Measurements from ENCODE around the gene HIP1R.
"Not testable (repeated sequence)": the region's sequence is repeated elsewhere in the genome, so short reads cannot be mapped to it uniquely, and the experiment has no call there.

HIP1R gene

GRCh38 chr12:122891661-122892525 is 56.6 kb downstream of the HIP1R start:
- DNase-seq (ENCODE audit: extremely low spot score), result no peak
- ChIA-PET POLR2A (no interaction called here), CTCF (no interaction called here)
- TF ChIP-seq BHLHE40 (IDR thresholded peaks at IDR 0.05; ENCODE audit: borderline replicate concordance) (no peak), ZNF384 (IDR thresholded peaks at IDR 0.05) (peak; percentile 26; the same call in 1 of the 2 replicates)

DNA sequence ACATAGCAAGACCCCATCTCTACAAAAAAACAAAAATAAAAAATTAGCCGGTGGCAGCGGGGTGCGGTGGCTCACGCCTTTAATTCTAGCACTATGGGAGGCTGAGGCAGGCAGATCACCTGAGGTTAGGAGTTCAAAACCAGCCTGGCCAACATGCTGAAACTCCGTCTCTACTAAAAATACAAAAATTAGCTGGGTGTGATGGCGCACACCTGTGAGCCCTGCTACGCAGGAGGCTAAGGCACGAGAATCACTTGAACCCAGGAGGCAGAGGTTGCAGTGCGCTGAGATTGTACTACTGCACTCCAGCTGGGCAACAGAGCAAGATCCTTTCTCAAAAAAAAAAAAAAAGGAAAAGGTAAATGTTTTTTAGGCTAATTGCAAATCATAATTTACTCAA is 57.5 kb downstream of the HIP1R start:
- POLR2A ChIA-PET; CTCF ChIA-PET; DNase-seq (ENCODE audit: extremely low spot score): not testable (repeated sequence)
- peak; percentile 48; the same call in 1 of the 2 replicates for TF ChIP-seq ZNF384 (IDR thresholded peaks at IDR 0.05)

DNA sequence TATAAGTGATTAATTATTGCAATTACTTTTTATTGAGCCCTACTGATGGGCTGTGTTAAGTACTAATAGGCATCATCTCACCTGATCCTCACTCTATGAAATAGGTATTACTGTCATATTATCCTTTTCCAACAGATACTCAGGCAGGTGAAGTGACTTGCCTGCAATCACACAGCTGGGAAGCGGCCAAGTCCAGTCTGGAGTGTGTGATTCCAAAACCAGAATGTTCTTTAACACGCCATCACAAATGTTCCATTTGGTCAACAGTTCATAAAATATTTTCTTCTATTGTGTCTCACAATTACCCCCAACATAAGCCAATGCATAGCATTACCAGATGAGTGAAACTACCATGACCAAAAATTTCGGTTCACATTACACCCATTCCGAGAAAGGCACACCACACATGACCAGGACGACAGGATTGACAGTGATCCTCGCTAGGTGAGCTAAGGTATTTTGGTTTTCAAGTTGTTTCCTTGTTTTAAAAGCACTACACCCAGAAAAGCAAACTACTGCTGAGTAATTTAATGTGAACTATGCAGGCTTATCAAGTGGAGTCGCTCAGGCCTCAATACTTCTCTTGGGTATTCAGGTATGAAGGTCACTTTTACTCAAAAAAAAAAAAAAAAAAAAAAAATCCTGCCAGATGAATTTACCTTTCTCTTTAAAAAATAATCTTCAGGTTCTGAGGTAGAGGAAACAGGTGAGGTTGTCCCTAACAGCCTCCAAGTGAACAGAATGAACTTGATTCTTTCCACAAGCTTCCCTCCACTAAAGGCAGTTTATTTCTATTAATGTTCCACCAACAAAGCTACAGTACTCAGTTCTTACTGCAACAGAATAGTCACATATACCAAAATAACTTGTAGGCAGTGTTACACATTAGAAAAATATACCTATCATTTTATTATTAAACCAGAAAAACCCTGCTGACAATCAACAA is 58.2 kb downstream of the HIP1R start:
- no peak for DNase-seq (ENCODE audit: extremely low spot score)
- POLR2A ChIA-PET, result no interaction called here
- TF ChIP-seq SP1 (IDR thresholded peaks at IDR 0.05) (no peak), L3MBTL2 (conservative IDR thresholded peaks at IDR 0.05) (no peak), TARDBP (IDR thresholded peaks at IDR 0.05) (no peak), ARNT (IDR thresholded peaks at IDR 0.05) (no peak), FOXA1 (IDR thresholded peaks at IDR 0.05) (no peak), LEF1 (IDR thresholded peaks at IDR 0.05; ENCODE audit: borderline replicate concordance) (no peak), ZNF384 (IDR thresholded peaks at IDR 0.05) (no peak), FOXM1 (IDR thresholded peaks at IDR 0.05; ENCODE audit: borderline replicate concordance) (no peak), SUZ12 (IDR thresholded peaks at IDR 0.05) (no peak), HDGF (IDR thresholded peaks at IDR 0.05; ENCODE audit: borderline replicate concordance) (no peak)
- CTCF ChIA-PET, result no interaction called here

- TF ChIP-seq HDGF (IDR thresholded peaks at IDR 0.05; ENCODE audit: borderline replicate concordance), result no peak
- TF ChIP-seq L3MBTL2 (conservative IDR thresholded peaks at IDR 0.05), result peak; percentile 71
- DNase-seq (ENCODE audit: extremely low spot score), result no peak
- ChIA-PET POLR2A (interaction anchor here (0.8 kb wide), 1 partner anchor 14 kb away, joined by 3 read pairs; no protein-coding TSS in a partner anchor), CTCF (interaction anchor here (1.1 to 1.3 kb wide), 2 partner anchors 14 to 33 kb away, joined by 4 to 6 read pairs; no protein-coding TSS in a partner anchor)
Observed at GRCh38 chr12:122894193-122895121, 59.2 kb downstream of the HIP1R start.

DNA sequence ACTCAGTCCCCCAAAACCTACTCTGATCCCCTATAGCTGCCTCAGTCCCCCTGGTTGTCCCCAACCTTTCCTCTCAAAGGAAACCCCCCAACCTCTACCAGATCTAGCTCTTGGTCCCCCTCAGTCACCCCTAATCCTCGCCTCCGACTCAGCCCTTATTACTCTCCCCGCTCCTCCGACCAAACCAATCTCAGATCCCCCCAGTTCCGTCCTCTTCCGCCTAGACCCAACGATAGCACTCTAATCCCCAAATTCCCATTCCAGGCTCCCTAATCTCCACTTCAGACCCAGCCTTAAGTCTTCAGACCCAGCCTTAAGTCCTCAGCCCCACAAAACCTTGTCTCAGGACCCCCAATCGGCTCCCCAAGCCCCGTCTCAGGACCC is 60.1 kb downstream of the HIP1R start:
- POLR2A ChIA-PET, result no interaction called here
- CTCF ChIA-PET, result interaction anchor here (1.1 to 1.3 kb wide), 2 partner anchors 15 to 34 kb away, joined by 4 to 6 read pairs; no protein-coding TSS in a partner anchor
- no peak for DNase-seq (ENCODE audit: extremely low spot score)
- no peak for TF ChIP-seq ZNF384 (IDR thresholded peaks at IDR 0.05)
- no peak for TF ChIP-seq FOXA1 (IDR thresholded peaks at IDR 0.05)
- TF ChIP-seq LEF1 (IDR thresholded peaks at IDR 0.05; ENCODE audit: borderline replicate concordance), result no peak
- no peak for TF ChIP-seq CTBP1 (IDR thresholded peaks at IDR 0.05; ENCODE audit: borderline replicate concordance)
- TF ChIP-seq, protein P1, sequence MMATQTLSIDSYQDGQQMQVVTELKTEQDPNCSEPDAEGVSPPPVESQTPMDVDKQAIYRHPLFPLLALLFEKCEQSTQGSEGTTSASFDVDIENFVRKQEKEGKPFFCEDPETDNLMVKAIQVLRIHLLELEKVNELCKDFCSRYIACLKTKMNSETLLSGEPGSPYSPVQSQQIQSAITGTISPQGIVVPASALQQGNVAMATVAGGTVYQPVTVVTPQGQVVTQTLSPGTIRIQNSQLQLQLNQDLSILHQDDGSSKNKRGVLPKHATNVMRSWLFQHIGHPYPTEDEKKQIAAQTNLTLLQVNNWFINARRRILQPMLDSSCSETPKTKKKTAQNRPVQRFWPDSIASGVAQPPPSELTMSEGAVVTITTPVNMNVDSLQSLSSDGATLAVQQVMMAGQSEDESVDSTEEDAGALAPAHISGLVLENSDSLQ (IDR thresholded peaks at IDR 0.05), result no peak
- TF ChIP-seq ARNT (IDR thresholded peaks at IDR 0.05), result no peak
- TF ChIP-seq ELF4 (IDR thresholded peaks at IDR 0.05), result no peak
- TF ChIP-seq L3MBTL2 (conservative IDR thresholded peaks at IDR 0.05), result no peak
- TF ChIP-seq TARDBP (IDR thresholded peaks at IDR 0.05), result no peak

GRCh38 chr12:122895704-122896636 is 60.7 kb downstream of the HIP1R start, which contains the start of gene VPS37B:
Gene VPS37B (minus strand): TSS chr12:122896124. CDS start chr12:122896062, 62 bp downstream.
- TF ChIP-seq TARDBP (IDR thresholded peaks at IDR 0.05), result peak; percentile 99
- TF ChIP-seq BHLHE40 (IDR thresholded peaks at IDR 0.05; ENCODE audit: borderline replicate concordance), result no peak
- TF ChIP-seq, protein P1 (IDR thresholded peaks at IDR 0.05), result peak; percentile 31; the same call in 1 of the 2 replicates
- TF ChIP-seq SP1 (IDR thresholded peaks at IDR 0.05), result no peak
- peak; percentile 62 for TF ChIP-seq L3MBTL2 (conservative IDR thresholded peaks at IDR 0.05)
- 0 out of 2 replicates have a peak, but pooled peaks have one; percentile 20 for TF ChIP-seq ARNT (IDR thresholded peaks at IDR 0.05)
- TF ChIP-seq FOXM1 (IDR thresholded peaks at IDR 0.05; ENCODE audit: borderline replicate concordance), result peak; percentile 63; the same call in 1 of the 2 replicates
- DNase-seq (ENCODE audit: extremely low spot score), result peak; percentile 92
- ChIA-PET CTCF (interaction anchor here (1.3 kb wide), 1 partner anchor 16 kb away, joined by 6 read pairs; no protein-coding TSS in a partner anchor), POLR2A (interaction anchor here (1.1 kb wide), 1 partner anchor 337 kb away, joined by 3 read pairs; the partner anchor contains the start of genes MPHOSPH9 and MTRFR)
